Activated CD4-positive, alpha-beta memory T cell treated with anti-CD3 and anti-CD28 coated beads, Interleukin-2, amount 10 ng/mL, durations not matched to agents 7 days and 5 days (primary cell): ENCODE results near the gene HDLBP. TPM values are rescaled to one million over a fixed set of nuclear protein-coding genes. Genes with fewer than 3 reads are reported as not detected.

Experiments used
- CTCF ChIA-PET: fragments of 350-600 bp; sonication (Branson Sonifier 250); formaldehyde crosslinking; loops from one replicate; lab custom pipeline; 2021; ENCODE audit warnings: antibody characterized with exemption, inconsistent platforms; lab: Charles Lee
- POLR2A ChIA-PET: fragments of 350-600 bp; sonication (Branson Sonifier 250); formaldehyde crosslinking; loops from one replicate; lab custom pipeline; 2021; ENCODE audit warnings: antibody characterized with exemption; lab: Charles Lee
- DNase-seq: peaks from one replicate; pipeline ENCODE4 v3.0.0-alpha.2; 2020
- H3K27ac Mint-ChIP-seq: one replicate; pipeline ENCODE4 v1.8.0; 2021; ENCODE audit warnings: mild to moderate bottlenecking, mixed read lengths
- H3K27me3 Mint-ChIP-seq: one replicate; pipeline ENCODE4 v1.8.0; 2021; ENCODE audit warnings: mixed read lengths
- H3K36me3 Mint-ChIP-seq: one replicate; pipeline ENCODE4 v1.8.0; 2021; ENCODE audit warnings: low read depth, mixed read lengths
- H3K4me1 Mint-ChIP-seq: one replicate; pipeline ENCODE4 v1.8.0; 2021; ENCODE audit warnings: mixed read lengths
- H3K4me3 Mint-ChIP-seq: one replicate; pipeline ENCODE4 v1.8.0; 2021; ENCODE audit warnings: mild to moderate bottlenecking, mixed read lengths
- H3K9me3 Mint-ChIP-seq: one replicate; pipeline ENCODE4 v1.8.0; 2021; ENCODE audit warnings: mixed read lengths
- total RNA-seq, 2 experiments: library from RNA; stranded (reverse); gene quantifications; one replicate each; pipeline ENCODE4 v1.2.3, GENCODE V29; 2021

Gene HDLBP
- total RNA-seq, 2 experiments from 2014 or later = 190 to 193 TPM

GRCh38 chr2:241190291-241190981 lies 125.0 kb downstream of the HDLBP start:
- no peak for DNase-seq
- Mint-ChIP-seq H3K4me1 (no peaks in the 10 kb centered on the region), H3K36me3 (no peaks in the 10 kb centered on the region), H3K4me3 (no peak overlapping the region), H3K27me3 (no peaks in the 10 kb centered on the region), H3K9me3 (no peaks in the 10 kb centered on the region), H3K27ac (no peak overlapping the region)
- POLR2A ChIA-PET = no interaction called here
- CTCF ChIA-PET = no interaction called here

- H3K36me3 Mint-ChIP-seq = no peaks in the 10 kb centered on the region
- H3K27ac Mint-ChIP-seq = no peak overlapping the region
- DNase-seq = no peak
- POLR2A ChIA-PET = no interaction called here
- CTCF ChIA-PET = no interaction called here
- no peaks in the 10 kb centered on the region for H3K9me3 Mint-ChIP-seq
- no peaks in the 10 kb centered on the region for H3K4me1 Mint-ChIP-seq
- no peaks in the 10 kb centered on the region for H3K27me3 Mint-ChIP-seq
- no peak overlapping the region for H3K4me3 Mint-ChIP-seq
These were observed 125.6 kb downstream of the HDLBP start for GRCh38 chr2:241189856-241190201.

GRCh38 chr2:241189093-241189855 lies 126.2 kb downstream of the HDLBP start:
- CTCF ChIA-PET = no interaction called here
- no peak for DNase-seq
- Mint-ChIP-seq H3K4me1 (no peaks in the 10 kb centered on the region), H3K4me3 (no peak overlapping the region), H3K27me3 (no peaks in the 10 kb centered on the region), H3K9me3 (no peaks in the 10 kb centered on the region), H3K36me3 (no peaks in the 10 kb centered on the region), H3K27ac (no peak overlapping the region)
- POLR2A ChIA-PET = no interaction called here

GRCh38 chr2:241188361-241189092 lies 126.9 kb downstream of the HDLBP start, which contains the start of gene ANO7:
TSS of gene ANO7 (plus strand) at chr2:241188677. CDS start at chr2:241190064, 1,387 bp downstream.
- Mint-ChIP-seq H3K27me3 (no peaks in the 10 kb centered on the region), H3K4me3 (no peak within 1 kb of the TSS), H3K36me3 (no peaks in the 10 kb centered on the region), H3K9me3 (no peaks in the 10 kb centered on the region), H3K27ac (no peak within 1 kb of the TSS), H3K4me1 (no peaks in the 10 kb centered on the region)
- ChIA-PET CTCF (no interaction called here), POLR2A (no interaction called here)
- no peak for DNase-seq

GRCh38 chr2:241187918-241188234 lies 127.6 kb downstream of the HDLBP start:
- H3K27me3 Mint-ChIP-seq = no peaks in the 10 kb centered on the region
- no peak overlapping the region for H3K4me3 Mint-ChIP-seq
- H3K9me3 Mint-ChIP-seq = no peaks in the 10 kb centered on the region
- H3K4me1 Mint-ChIP-seq = no peaks in the 10 kb centered on the region
- ChIA-PET POLR2A (no interaction called here), CTCF (no interaction called here)
- H3K36me3 Mint-ChIP-seq = no peaks in the 10 kb centered on the region
- H3K27ac Mint-ChIP-seq = no peak overlapping the region
- DNase-seq = no peak

GRCh38 chr2:241187101-241187917 lies 128.2 kb downstream of the HDLBP start:
- H3K36me3 Mint-ChIP-seq = no peaks in the 10 kb centered on the region
- no peak overlapping the region for H3K27ac Mint-ChIP-seq
- ChIA-PET CTCF (no interaction called here), POLR2A (no interaction called here)
- no peak overlapping the region for H3K4me3 Mint-ChIP-seq
- no peak for DNase-seq
- H3K9me3 Mint-ChIP-seq = no peaks in the 10 kb centered on the region
- H3K27me3 Mint-ChIP-seq = no peaks in the 10 kb centered on the region
- no peaks in the 10 kb centered on the region for H3K4me1 Mint-ChIP-seq

GRCh38 chr2:241185961-241186360 lies 129.5 kb downstream of the HDLBP start:
- DNase-seq = no peak
- no peaks in the 10 kb centered on the region for H3K9me3 Mint-ChIP-seq
- H3K36me3 Mint-ChIP-seq = no peaks in the 10 kb centered on the region
- no peak overlapping the region for H3K4me3 Mint-ChIP-seq
- no peak overlapping the region for H3K27ac Mint-ChIP-seq
- no peaks in the 10 kb centered on the region for H3K27me3 Mint-ChIP-seq
- no peaks in the 10 kb centered on the region for H3K4me1 Mint-ChIP-seq
- POLR2A ChIA-PET = no interaction called here
- CTCF ChIA-PET = no interaction called here

- DNase-seq = no peak
- Mint-ChIP-seq H3K4me1 (peaks cover 3% of the 10 kb centered on the region), H3K4me3 (no peak overlapping the region), H3K9me3 (no peaks in the 10 kb centered on the region), H3K27me3 (no peaks in the 10 kb centered on the region), H3K36me3 (peaks cover 3% of the 10 kb centered on the region), H3K27ac (no peak overlapping the region)
- ChIA-PET POLR2A (no interaction called here), CTCF (no interaction called here)
These were observed 130.6 kb downstream of the HDLBP start for GRCh38 chr2:241184901-241185300.

GRCh38 chr2:241183221-241183620 lies 132.3 kb downstream of the HDLBP start:
- H3K27ac Mint-ChIP-seq = no peak overlapping the region
- POLR2A ChIA-PET = no interaction called here
- CTCF ChIA-PET = no interaction called here
- DNase-seq = no peak
- peaks cover 7% of the 10 kb centered on the region for H3K4me1 Mint-ChIP-seq
- peaks cover 17% of the 10 kb centered on the region for H3K36me3 Mint-ChIP-seq
- no peak overlapping the region for H3K4me3 Mint-ChIP-seq
- no peaks in the 10 kb centered on the region for H3K9me3 Mint-ChIP-seq
- no peaks in the 10 kb centered on the region for H3K27me3 Mint-ChIP-seq

GRCh38 chr2:241182531-241183133 lies 132.8 kb downstream of the HDLBP start:
- POLR2A ChIA-PET = no interaction called here
- Mint-ChIP-seq H3K27me3 (no peaks in the 10 kb centered on the region), H3K9me3 (no peaks in the 10 kb centered on the region), H3K27ac (no peak overlapping the region), H3K36me3 (peaks cover 20% of the 10 kb centered on the region), H3K4me3 (no peak overlapping the region), H3K4me1 (peaks cover 7% of the 10 kb centered on the region)
- CTCF ChIA-PET = interaction anchor here (1.0 kb wide), 1 partner anchor 104 kb away, joined by 3 read pairs; no protein-coding TSS in a partner anchor
- no peak for DNase-seq

GRCh38 chr2:241182126-241182525 lies 133.3 kb downstream of the HDLBP start:
- no peak for DNase-seq
- Mint-ChIP-seq H3K36me3 (peaks cover 20% of the 10 kb centered on the region), H3K4me1 (peaks cover 7% of the 10 kb centered on the region), H3K4me3 (no peak overlapping the region), H3K27ac (no peak overlapping the region), H3K9me3 (no peaks in the 10 kb centered on the region), H3K27me3 (no peaks in the 10 kb centered on the region)
- CTCF ChIA-PET = interaction anchor here (1.0 kb wide), 1 partner anchor 103 kb away, joined by 3 read pairs; no protein-coding TSS in a partner anchor
- POLR2A ChIA-PET = no interaction called here

GRCh38 chr2:241180495-241180894 lies 135.0 kb downstream of the HDLBP start:
- Mint-ChIP-seq H3K4me1 (peaks cover 7% of the 10 kb centered on the region), H3K9me3 (no peaks in the 10 kb centered on the region), H3K27ac (no peak overlapping the region), H3K27me3 (no peaks in the 10 kb centered on the region), H3K36me3 (peaks cover 26% of the 10 kb centered on the region), H3K4me3 (no peak overlapping the region)
- DNase-seq = no peak
- CTCF ChIA-PET = no interaction called here
- POLR2A ChIA-PET = no interaction called here
